Panc1 (cell line): Measurements from ENCODE around the gene CPNE4. TPM values are rescaled to one million over a fixed set of nuclear protein-coding genes. Genes with fewer than 3 reads are reported as not detected.

Source experiments
- ATAC-seq: fragments of 200-7000 bp; cut with Tn5 transposase; 2 replicates; pipeline ENCODE4 v1.9.1; 2020; ENCODE audit warnings: mild to moderate bottlenecking, moderate library complexity
- BruUV-seq: library from RNA; stranded (reverse); fragments of 400-500 nt; replicated peaks from 2 replicates; lab custom pipeline; 2021; lab: Mats Ljungman, UMichigan
- CTCF ChIA-PET: fragments of 300-600 bp; sonication (Branson Sonifier 250); formaldehyde crosslinking; loops from one replicate; lab custom pipeline; 2022; ENCODE audit warnings: antibody characterized with exemption; lab: Charles Lee
- POLR2A ChIA-PET: fragments of 300-600 bp; sonication (Branson Sonifier 250); formaldehyde crosslinking; loops from one replicate; lab custom pipeline; 2022; ENCODE audit warnings: antibody characterized with exemption; lab: Charles Lee
- DNase-seq: peaks from one replicate; pipeline ENCODE4 v3.0.0-alpha.2; 2010; ENCODE audit warnings: low read depth, low spot score
- H3K27ac ChIP-seq: 2 replicates; pipeline ENCODE4 v1.5.1; 2011; ENCODE audit warnings: mild to moderate bottlenecking, low read length, inconsistent platforms
- H3K27me3 ChIP-seq: fragments of 200-500 bp; sonication (Bioruptor generic); 2 replicates; pipeline ENCODE4 v1.6.0; 2014; ENCODE audit warnings: low read length, inconsistent platforms; ENCODE audit not compliant: control insufficient read depth, insufficient read depth
- H3K36me3 ChIP-seq: fragments of 200-500 bp; sonication (Bioruptor generic); 2 replicates; pipeline ENCODE4 v1.5.1; 2014; ENCODE audit warnings: inconsistent platforms, mild to moderate bottlenecking, low read length, moderate library complexity; ENCODE audit not compliant: control insufficient read depth, insufficient read depth
- H3K4me1 ChIP-seq: 2 replicates; pipeline ENCODE4 v1.5.1; 2011; ENCODE audit warnings: inconsistent platforms, mild to moderate bottlenecking, low read length, moderate library complexity; ENCODE audit not compliant: control insufficient read depth, insufficient read depth
- H3K4me3 ChIP-seq, 2 experiments: 2 replicates each; pipeline ENCODE4 v1.5.1; 2011 to 2012; ENCODE audit warnings: low read depth in 2 of 2, low read length in 2 of 2, mild to moderate bottlenecking in 2 of 2, inconsistent platforms in 1 of 2, moderate library complexity in 1 of 2
- H3K9me3 ChIP-seq: fragments of 200-500 bp; sonication (Bioruptor generic); 2 replicates; pipeline ENCODE4 v1.5.1; 2014; ENCODE audit warnings: low read depth, mild to moderate bottlenecking, inconsistent platforms, low read length, moderate library complexity; ENCODE audit not compliant: control insufficient read depth, insufficient read depth
- CTCF ChIP-seq: fragments of 450-650 bp; IDR thresholded peaks from 2 replicates; pipeline ENCODE4 v1.5.1; 2017; ENCODE audit warnings: mild to moderate bottlenecking
- POLR2AphosphoS5 ChIP-seq: IDR thresholded peaks from 2 replicates; pipeline ENCODE4 v1.6.1; 2012; ENCODE audit warnings: mild to moderate bottlenecking, low read depth, low read length, moderate library complexity
- REST ChIP-seq, 2 experiments: IDR thresholded peaks; 2 replicates each; pipeline ENCODE4 v1.6.1; 2011 to 2012; ENCODE audit warnings: low read depth in 2 of 2, control low read depth in 1 of 2, low read length in 1 of 2, mild to moderate bottlenecking in 1 of 2, moderate library complexity in 1 of 2; ENCODE audit not compliant: insufficient read depth in 1 of 2
- SIN3A ChIP-seq: IDR thresholded peaks from 2 replicates; pipeline ENCODE4 v1.6.1; 2012; ENCODE audit warnings: low read depth, mild to moderate bottlenecking, low read length, moderate library complexity, borderline replicate concordance; ENCODE audit not compliant: insufficient read depth
- TCF7L2 ChIP-seq: IDR thresholded peaks from 2 replicates; pipeline ENCODE4 v1.6.1; 2011; ENCODE audit warnings: mild to moderate bottlenecking, low read depth, low read length, inconsistent platforms
- in situ Hi-C: cut with HindIII; loops from 2 replicates; pipeline ENCODE4 v1.10.0; 2016; ENCODE audit warnings: low sequenced_read_pairs, low pct_unique_long_range_greater_than_20kb
- intact Hi-C: fragments of 100-400 bp; cut with micrococcal nuclease; formaldehyde crosslinking; loops from one replicate; pipeline ENCODE4 v1.10.0; 2022; ENCODE audit not compliant: unreplicated experiment
- total RNA-seq: library from RNA; stranded (reverse); gene quantifications from one replicate; pipeline ENCODE4 v1.2.1, GENCODE V29; 2021; ENCODE audit not compliant: unreplicated experiment

The CPNE4 gene
- total RNA-seq, 1 experiment from 2014 or later = not detected

GRCh38 chr3:131835906-131836305 is 198.9 kb downstream of the CPNE4 start:
- Histone ChIP-seq H3K9me3 (no peaks in the 10 kb centered on the region), H3K36me3 (no peaks in the 10 kb centered on the region), H3K27me3 (no peaks in the 10 kb centered on the region), H3K4me1 (no peaks in the 10 kb centered on the region), H3K27ac (no peak overlapping the region), H3K4me3 (no peak overlapping the region)
- in situ Hi-C loops (no loop called here), intact Hi-C loops (no loop called here)
- no TSS peak for BruUV-seq
- ATAC-seq (no peak), DNase-seq (no peak)
- CTCF ChIA-PET = no interaction called here
- POLR2A ChIA-PET = no interaction called here
- no peak for TF ChIP-seq TCF7L2
- no peak for TF ChIP-seq POLR2AphosphoS5
- TF ChIP-seq REST (IDR thresholded peaks at IDR 0.05; ENCODE audit: insufficient read depth in 1 of 2, low read depth in 2 of 2, low read length in 1 of 2) = no peak
- no peak for TF ChIP-seq SIN3A
- TF ChIP-seq CTCF = no peak

GRCh38 chr3:131831608-131832007 is 203.2 kb downstream of the CPNE4 start:
- no peak for TF ChIP-seq POLR2AphosphoS5
- no peak for TF ChIP-seq REST (IDR thresholded peaks at IDR 0.05; ENCODE audit: insufficient read depth in 1 of 2, low read depth in 2 of 2, low read length in 1 of 2)
- TF ChIP-seq SIN3A = no peak
- Histone ChIP-seq H3K4me3 (no peak overlapping the region), H3K9me3 (no peaks in the 10 kb centered on the region), H3K27ac (no peak overlapping the region), H3K4me1 (no peaks in the 10 kb centered on the region), H3K36me3 (no peaks in the 10 kb centered on the region), H3K27me3 (no peaks in the 10 kb centered on the region)
- DNase-seq (no peak), ATAC-seq (no peak)
- no TSS peak for BruUV-seq
- intact Hi-C loops = no loop called here
- CTCF ChIA-PET = interaction anchor here (0.6 kb wide), 1 partner anchor 767 kb away, joined by 3 read pairs; no protein-coding TSS in a partner anchor
- POLR2A ChIA-PET = no interaction called here
- in situ Hi-C loops = no loop called here
